Keratinocyte (primary cell): ENCODE results near the gene ZNF154. TPM values are rescaled to one million over a fixed set of nuclear protein-coding genes. Genes with fewer than 3 reads are reported as not detected.

Experiments used
- DNase-seq: peaks from one replicate; pipeline ENCODE4 v3.0.0-alpha.2; 2011; ENCODE audit warnings: low read depth, missing footprints, low spot score
- FAIRE-seq: peaks from 2 replicates; lab custom pipeline; 2011; peaks lifted over from hg19 to GRCh38; lab: Jason Lieb, UNC
- H2AFZ ChIP-seq: 2 replicates; pipeline ENCODE4 v1.6.0; 2012; ENCODE audit warnings: low read length, control low read depth, inconsistent platforms; ENCODE audit not compliant: control insufficient read depth
- H3K27ac ChIP-seq: 2 replicates; pipeline ENCODE4 v1.5.1; 2011; ENCODE audit warnings: low read length; ENCODE audit not compliant: control insufficient read depth, insufficient read depth
- H3K27me3 ChIP-seq: 3 replicates; pipeline ENCODE4 v1.6.0; 2011; ENCODE audit warnings: low read length; ENCODE audit not compliant: control insufficient read depth, insufficient read depth; ENCODE audit errors: extremely low read depth
- H3K36me3 ChIP-seq, 2 experiments: 2 replicates in 1 of 2; 3 replicates in 1 of 2; pipeline ENCODE4 v1.5.1; 2011; ENCODE audit warnings: low read length in 2 of 2, mild to moderate bottlenecking in 1 of 2; ENCODE audit not compliant: control insufficient read depth in 2 of 2, insufficient read depth in 2 of 2; ENCODE audit errors: extremely low read depth in 1 of 2
- H3K4me1 ChIP-seq: 3 replicates; pipeline ENCODE4 v1.5.1; 2011; ENCODE audit warnings: low read length; ENCODE audit not compliant: control insufficient read depth, insufficient read depth; ENCODE audit errors: extremely low read depth
- H3K4me2 ChIP-seq: 3 replicates; pipeline ENCODE4 v1.6.0; 2011; ENCODE audit warnings: low read depth, low read length; ENCODE audit not compliant: control insufficient read depth, insufficient read depth; ENCODE audit errors: extremely low read depth
- H3K4me3 ChIP-seq, 3 experiments: fragments of 200-600 bp in 1 of 3; sonication (generic) in 1 of 3; 2 replicates in 2 of 3; 3 replicates in 1 of 3; pipeline ENCODE4 v1.5.1; 2011 to 2016; ENCODE audit warnings: low read length in 3 of 3, mild to moderate bottlenecking in 3 of 3, control low read depth in 2 of 3, inconsistent platforms in 1 of 3, low read depth in 1 of 3, mixed read lengths in 1 of 3, mixed run types in 1 of 3, moderate library complexity in 1 of 3; ENCODE audit not compliant: control insufficient read depth in 2 of 3, insufficient read depth in 2 of 3; ENCODE audit errors: extremely low read depth in 1 of 3
- H3K79me2 ChIP-seq: 2 replicates; pipeline ENCODE4 v1.6.0; 2012; ENCODE audit warnings: low read length; ENCODE audit not compliant: control insufficient read depth, insufficient read depth
- H3K9ac ChIP-seq: 3 replicates; pipeline ENCODE4 v1.6.0; 2011; ENCODE audit warnings: low read length; ENCODE audit not compliant: control insufficient read depth, insufficient read depth; ENCODE audit errors: extremely low read depth
- H3K9me1 ChIP-seq: 3 replicates; pipeline ENCODE4 v1.6.0; 2011; ENCODE audit warnings: low read length; ENCODE audit not compliant: control insufficient read depth, insufficient read depth; ENCODE audit errors: extremely low read depth
- H3K9me3 ChIP-seq: 2 replicates; pipeline ENCODE4 v1.5.1; 2012; ENCODE audit warnings: low read depth, low read length; ENCODE audit not compliant: control insufficient read depth
- H4K20me1 ChIP-seq: 3 replicates; pipeline ENCODE4 v1.6.0; 2011; ENCODE audit warnings: low read length; ENCODE audit not compliant: control insufficient read depth, insufficient read depth; ENCODE audit errors: extremely low read depth
- CTCF ChIP-seq, 3 experiments: IDR thresholded peaks in 1 of 3; conservative IDR thresholded peaks in 1 of 3; optimal IDR thresholded peaks in 1 of 3; 2 replicates in 2 of 3; 3 replicates in 1 of 3; pipeline versions ENCODE3 to v1.5.1; 2011; ENCODE audit warnings: low read length in 3 of 3, mild to moderate bottlenecking in 3 of 3, moderate library complexity in 2 of 3, control low read depth in 1 of 3, inconsistent platforms in 1 of 3; ENCODE audit not compliant: insufficient read depth in 2 of 3; ENCODE audit errors: extremely low read depth in 1 of 3
- EZH2 ChIP-seq: IDR thresholded peaks from one replicate; pipeline ENCODE4 v1.6.1; 2012; ENCODE audit warnings: inconsistent platforms, mild to moderate bottlenecking, low read length, moderate library complexity
- dilution Hi-C: fragments of 300-500 bp; cut with MboI; formaldehyde crosslinking; loops from one replicate; pipeline ENCODE4 v1.7.0; 2020; ENCODE audit warnings: low sequenced_read_pairs; ENCODE audit not compliant: extremely low pct_ligation_motif_present
- polyA plus RNA-seq, 5 experiments: library from polyadenylated mRNA; depleted of rRNA in 3 of 5; stranded (reverse) in 3 of 5; stranded (forward) in 1 of 5; unstranded in 1 of 5; fragments of >200 nt; gene quantifications; 1 replicate in 1 of 5; 2 replicates in 3 of 5; 3 replicates in 1 of 5; pipeline versions ENCODE4 v1.2.1 to v1.2.3, GENCODE V29; 2011 to 2012; ENCODE audit warnings: missing spikeins in 2 of 5, low read depth in 1 of 5, low replicate concordance in 1 of 5

ZNF154 gene
- polyA plus RNA-seq, 1 donor (not counting 4 experiments of a cell fraction or from before 2014, with no cell fraction given): 2.8 TPM

- FAIRE-seq: no peak
Measured at GRCh38 chr19:57668635-57669034, 40.4 kb downstream of the ZNF154 start, which contains the start of gene ZSCAN4. Gene ZSCAN4 (plus strand): TSS chr19:57668935. CDS start chr19:57676146, 7,211 bp downstream.

GRCh38 chr19:57667228-57667627, 41.8 kb downstream of the ZNF154 start:
- TF ChIP-seq EZH2 (no peak), CTCF (optimal IDR thresholded peaks at IDR 0.05 in 1 of 3, IDR thresholded peaks at IDR 0.05 in 1 of 3, conservative IDR thresholded peaks at IDR 0.05 in 1 of 3; ENCODE audit: extremely low read depth in 1 of 3, insufficient read depth in 2 of 3, low read length in 3 of 3) (no peak)
- H3K9ac ChIP-seq: no peak overlapping the region
- dilution Hi-C loops: no loop called here
- no peak overlapping the region for H3K4me2 ChIP-seq
- no peaks in the 10 kb centered on the region for H3K79me2 ChIP-seq
- DNase-seq (no peak), FAIRE-seq (no peak)
- no peak overlapping the region for H3K4me3 ChIP-seq
- peaks cover 4% of the 10 kb centered on the region for H3K4me1 ChIP-seq
- H3K9me3 ChIP-seq: no peaks in the 10 kb centered on the region
- no peaks in the 10 kb centered on the region for H4K20me1 ChIP-seq
- H3K36me3 ChIP-seq: no peaks in the 10 kb centered on the region
- H3K27me3 ChIP-seq: no peaks in the 10 kb centered on the region
- no peaks in the 10 kb centered on the region for H3K9me1 ChIP-seq
- H3K27ac ChIP-seq: no peak overlapping the region
- H2AFZ ChIP-seq: no peak overlapping the region

More at GRCh38 chr19:57668635-57669034, 40.4 kb downstream of the ZNF154 start, which contains the start of gene ZSCAN4:
- Histone ChIP-seq H3K9me3 (no peaks in the 10 kb centered on the region), H3K27me3 (no peaks in the 10 kb centered on the region), H3K27ac (no peak within 1 kb of the TSS), H3K36me3 (no peaks in the 10 kb centered on the region), H3K9me1 (no peaks in the 10 kb centered on the region), H3K9ac (no peak within 1 kb of the TSS), H3K4me3 (no peak within 1 kb of the TSS), H2AFZ (no peak within 1 kb of the TSS), H4K20me1 (no peaks in the 10 kb centered on the region), H3K4me2 (no peak within 1 kb of the TSS), H3K79me2 (no peaks in the 10 kb centered on the region), H3K4me1 (peaks cover 4% of the 10 kb centered on the region)
- dilution Hi-C loops: no loop called here
- TF ChIP-seq CTCF (optimal IDR thresholded peaks at IDR 0.05 in 1 of 3, IDR thresholded peaks at IDR 0.05 in 1 of 3, conservative IDR thresholded peaks at IDR 0.05 in 1 of 3; ENCODE audit: extremely low read depth in 1 of 3, insufficient read depth in 2 of 3, low read length in 3 of 3) (no peak), EZH2 (no peak)
- no peak for DNase-seq
